ENCODE results near the gene ACOXL. TPM values are rescaled to one million over a fixed set of nuclear protein-coding genes. Genes with fewer than 3 reads are reported as not detected.
"Not testable (repeated sequence)": the region's sequence is repeated elsewhere in the genome, so short reads cannot be mapped to it uniquely, and the experiment has no call there.

The ACOXL gene
- 0.20 TPM in 1 of 2 replicates, not detected in the other for total RNA-seq

DNA sequence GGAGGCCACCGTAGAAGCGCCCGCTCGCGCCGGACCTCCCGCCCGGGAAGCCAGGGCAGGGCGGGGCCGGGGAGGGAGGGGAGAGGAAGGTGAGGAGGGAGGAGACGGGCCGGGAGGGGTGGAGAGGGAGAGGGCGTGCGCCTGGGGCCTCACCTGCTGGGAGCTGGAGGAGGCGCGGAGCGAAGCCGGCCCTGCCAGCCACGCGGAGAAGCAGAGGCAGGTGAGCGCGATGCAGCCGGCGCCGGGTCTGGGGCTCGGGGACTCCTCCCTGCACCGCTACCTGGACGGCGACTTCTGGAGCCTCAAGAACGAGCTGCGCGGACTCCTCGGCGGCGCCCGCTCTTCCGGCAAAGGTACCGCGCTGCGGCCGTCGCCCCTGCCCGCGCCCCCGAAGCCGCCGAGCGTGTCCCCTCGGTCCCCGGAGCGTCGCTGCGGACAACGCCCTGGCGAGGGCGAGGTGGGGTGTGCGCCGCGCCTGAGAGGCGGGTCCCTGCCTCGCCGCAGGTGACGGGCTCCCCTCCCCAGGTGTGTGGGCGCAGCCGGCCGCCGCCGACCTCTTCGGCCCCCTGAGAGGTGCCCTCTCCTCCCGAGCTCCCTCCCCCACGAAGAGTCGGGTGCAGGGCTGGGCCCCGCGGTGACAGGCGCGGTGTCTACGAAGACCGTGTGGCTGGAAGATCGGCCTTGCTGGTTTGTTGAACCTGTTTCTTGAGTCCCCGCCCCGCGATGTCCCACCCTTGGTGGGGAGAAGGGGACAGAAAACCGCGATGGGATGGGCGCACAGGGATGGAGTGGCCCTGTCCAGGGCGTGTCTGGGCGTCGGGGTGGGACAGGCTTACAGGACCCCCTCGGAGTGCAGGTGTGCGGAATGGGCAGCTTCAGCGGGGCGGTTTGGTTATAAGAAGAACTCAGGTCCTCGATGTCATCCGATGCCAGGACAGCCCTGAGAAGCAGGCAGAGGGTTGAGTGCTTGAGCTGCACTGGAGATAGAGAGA, at the start of gene ACOXL:
ACOXL (plus strand) TSS at position 152 of the 992 bp plus-strand sequence. CDS start 35,817 bp downstream, outside the sequence.
- H3K4me3 Mint-ChIP-seq, result peak within 1 kb of the TSS; percentile 62
- H3K36me3 Mint-ChIP-seq (ENCODE audit: low read depth), result no peaks in the 10 kb centered on the region
- intact Hi-C loops (cut with micrococcal nuclease), result no loop called here
- ATAC-seq (ENCODE audit: low read depth), result peak; percentile 28
- H3K4me1 Mint-ChIP-seq, result peaks cover 19% of the 10 kb centered on the region
- no peak within 1 kb of the TSS for H3K27ac Mint-ChIP-seq
- no peak for DNase-seq
- TF ChIP-seq, protein P1, sequence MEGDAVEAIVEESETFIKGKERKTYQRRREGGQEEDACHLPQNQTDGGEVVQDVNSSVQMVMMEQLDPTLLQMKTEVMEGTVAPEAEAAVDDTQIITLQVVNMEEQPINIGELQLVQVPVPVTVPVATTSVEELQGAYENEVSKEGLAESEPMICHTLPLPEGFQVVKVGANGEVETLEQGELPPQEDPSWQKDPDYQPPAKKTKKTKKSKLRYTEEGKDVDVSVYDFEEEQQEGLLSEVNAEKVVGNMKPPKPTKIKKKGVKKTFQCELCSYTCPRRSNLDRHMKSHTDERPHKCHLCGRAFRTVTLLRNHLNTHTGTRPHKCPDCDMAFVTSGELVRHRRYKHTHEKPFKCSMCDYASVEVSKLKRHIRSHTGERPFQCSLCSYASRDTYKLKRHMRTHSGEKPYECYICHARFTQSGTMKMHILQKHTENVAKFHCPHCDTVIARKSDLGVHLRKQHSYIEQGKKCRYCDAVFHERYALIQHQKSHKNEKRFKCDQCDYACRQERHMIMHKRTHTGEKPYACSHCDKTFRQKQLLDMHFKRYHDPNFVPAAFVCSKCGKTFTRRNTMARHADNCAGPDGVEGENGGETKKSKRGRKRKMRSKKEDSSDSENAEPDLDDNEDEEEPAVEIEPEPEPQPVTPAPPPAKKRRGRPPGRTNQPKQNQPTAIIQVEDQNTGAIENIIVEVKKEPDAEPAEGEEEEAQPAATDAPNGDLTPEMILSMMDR (IDR thresholded peaks at IDR 0.05), result no peak
- POLR2A ChIA-PET, result no interaction called here
- no peaks in the 10 kb centered on the region for H3K9me3 Mint-ChIP-seq
- CTCF ChIA-PET, result no interaction called here
- H3K27me3 Mint-ChIP-seq, result peaks cover 66% of the 10 kb centered on the region

DNA sequence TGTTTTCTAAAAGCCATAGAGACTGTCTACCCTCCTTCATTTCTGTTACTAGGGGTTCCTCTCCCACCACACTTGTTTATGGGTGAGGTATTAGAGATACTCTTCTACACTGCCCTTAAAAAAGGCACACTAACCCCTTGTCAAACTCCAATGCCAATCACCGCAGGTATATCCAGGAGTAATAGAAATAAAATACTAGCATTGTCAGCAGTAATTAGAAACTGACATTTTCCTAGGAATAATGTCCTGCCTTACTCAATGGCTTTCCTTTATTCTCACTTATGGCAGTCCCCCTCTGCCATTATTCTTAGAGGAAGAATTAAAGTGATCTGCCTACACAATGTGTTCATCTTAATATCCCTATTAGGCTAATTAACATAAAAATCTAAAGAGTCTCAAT, 49.5 kb upstream of the ACOXL start:
- H3K36me3 Mint-ChIP-seq (ENCODE audit: low read depth), result peaks cover 5% of the 10 kb centered on the region
- POLR2A ChIA-PET, result no interaction called here
- no peak for DNase-seq
- no peaks in the 10 kb centered on the region for H3K27me3 Mint-ChIP-seq
- H3K4me1 Mint-ChIP-seq, result peaks cover 12% of the 10 kb centered on the region
- no peak overlapping the region for H3K4me3 Mint-ChIP-seq
- H3K9me3 Mint-ChIP-seq, result peaks cover 5% of the 10 kb centered on the region
- H3K27ac Mint-ChIP-seq, result no peak overlapping the region
- CTCF ChIA-PET, result no interaction called here
- no peak for ATAC-seq (ENCODE audit: low read depth)
- TF ChIP-seq, protein P1 (IDR thresholded peaks at IDR 0.05), result no peak
- intact Hi-C loops (cut with micrococcal nuclease), result no loop called here

DNA sequence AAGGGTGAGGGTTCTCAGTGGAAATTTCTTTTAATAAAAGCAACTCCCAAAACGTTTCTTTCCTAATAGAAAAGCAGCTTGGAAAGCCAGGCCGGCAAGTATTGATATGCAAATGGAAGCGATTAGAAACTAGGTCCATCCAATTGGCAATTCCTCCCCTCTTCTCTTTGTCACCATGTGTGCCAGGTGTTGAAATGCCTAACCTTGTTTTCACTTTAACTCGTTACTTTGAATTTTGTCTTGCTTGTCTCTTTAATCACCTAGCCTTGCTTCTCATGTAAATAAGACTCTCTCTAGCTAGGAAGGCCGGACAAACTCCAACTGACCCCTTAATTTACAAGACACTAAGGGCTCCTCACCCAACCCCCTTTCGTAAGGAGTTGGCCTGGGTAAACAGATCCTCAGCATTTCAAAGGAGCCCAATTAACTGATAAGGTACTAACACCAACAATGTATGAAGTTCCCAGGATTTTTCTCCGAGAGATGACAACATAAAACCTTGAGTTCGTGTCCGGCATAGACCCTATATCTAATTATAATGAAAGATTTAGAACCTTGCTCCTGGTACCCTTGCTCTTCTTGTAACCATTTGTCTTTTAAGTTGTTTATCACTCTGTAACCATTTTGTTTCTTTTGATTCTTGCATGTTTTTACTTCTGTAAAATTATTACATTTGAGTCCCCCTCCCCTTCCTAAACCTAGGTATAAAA, 44.4 kb upstream of the ACOXL start:
- H3K27ac Mint-ChIP-seq; DNase-seq; H3K4me3 Mint-ChIP-seq; H3K9me3 Mint-ChIP-seq; H3K36me3 Mint-ChIP-seq (ENCODE audit: low read depth); H3K4me1 Mint-ChIP-seq; intact Hi-C loops (cut with micrococcal nuclease); CTCF ChIA-PET; ATAC-seq (ENCODE audit: low read depth); POLR2A ChIA-PET: not testable (repeated sequence)
- H3K27me3 Mint-ChIP-seq, result peaks cover 18% of the 10 kb centered on the region

DNA sequence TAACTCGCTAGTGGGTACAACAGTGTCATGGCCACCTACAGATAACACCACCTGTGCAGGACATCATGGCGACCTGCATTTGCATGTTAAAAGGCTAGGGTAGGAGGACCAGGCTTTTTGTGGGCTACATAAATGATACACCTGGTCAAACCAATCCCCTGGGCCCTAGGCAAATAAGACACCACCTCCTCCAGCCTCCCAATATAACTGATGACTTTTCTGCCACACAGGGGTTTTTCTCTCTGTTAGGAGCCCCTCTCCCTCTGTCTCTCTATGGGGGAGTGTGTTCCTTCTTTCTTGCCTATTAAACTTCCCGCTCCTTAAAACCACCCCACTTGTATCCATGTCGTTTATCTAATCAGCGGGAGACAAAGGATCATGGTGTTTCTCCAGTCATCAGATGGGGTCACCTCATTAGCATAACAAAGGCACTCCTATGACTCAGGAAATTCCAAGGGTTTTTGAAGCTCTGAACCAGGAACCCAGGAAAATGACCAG, 43.7 kb upstream of the ACOXL start:
- intact Hi-C loops (cut with micrococcal nuclease), result no loop called here
- ATAC-seq (ENCODE audit: low read depth) (no peak), DNase-seq (no peak)
- H3K36me3 Mint-ChIP-seq (ENCODE audit: low read depth), result no peaks in the 10 kb centered on the region
- no peaks in the 10 kb centered on the region for H3K4me1 Mint-ChIP-seq
- H3K9me3 Mint-ChIP-seq, result peaks cover 6% of the 10 kb centered on the region
- ChIA-PET CTCF (no interaction called here), POLR2A (no interaction called here)
- peaks cover 20% of the 10 kb centered on the region for H3K27me3 Mint-ChIP-seq
- no peak overlapping the region for H3K27ac Mint-ChIP-seq
- no peak overlapping the region for H3K4me3 Mint-ChIP-seq
- TF ChIP-seq, protein P1 (IDR thresholded peaks at IDR 0.05), result no peak

DNA sequence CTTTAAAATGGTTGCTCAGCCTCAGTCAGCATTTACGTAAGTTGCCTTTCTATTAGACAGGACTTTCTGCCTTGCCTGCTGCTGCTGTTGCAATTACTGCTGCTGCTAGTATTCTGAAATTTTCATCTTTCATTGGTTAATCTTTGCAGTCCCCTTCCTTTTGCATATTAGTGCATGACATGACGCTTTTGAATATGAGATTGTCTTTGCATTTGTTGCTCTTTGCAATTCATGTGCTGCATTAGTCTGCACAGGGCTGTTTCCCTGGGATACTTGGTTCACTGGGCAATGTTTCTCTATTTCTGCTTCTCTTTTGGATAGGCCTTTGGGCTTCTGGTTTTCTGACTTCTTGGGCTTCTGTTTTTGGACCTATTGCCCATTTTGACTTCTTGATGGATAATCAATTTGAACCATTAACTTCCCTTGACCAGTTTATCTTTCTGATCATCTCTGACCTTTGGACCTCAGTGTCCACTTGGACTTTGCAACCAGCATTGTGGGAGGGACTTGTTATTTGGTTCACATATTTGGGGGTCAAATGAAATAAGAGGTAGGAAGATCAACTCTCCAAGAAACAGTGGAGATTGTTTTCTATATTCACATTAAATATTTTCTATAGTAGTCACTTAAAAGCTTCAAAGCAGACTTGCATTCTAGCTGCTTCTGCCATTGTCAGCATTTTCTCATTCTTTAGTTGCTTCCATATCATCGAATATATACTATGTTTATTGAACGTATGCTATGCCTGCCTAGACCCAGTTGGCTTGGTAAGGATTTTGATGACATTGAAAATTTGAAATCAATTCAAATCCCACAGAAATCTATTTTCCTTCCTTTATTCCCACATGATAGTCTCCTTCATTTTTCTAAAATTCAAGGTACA, 42.0 kb upstream of the ACOXL start:
- Mint-ChIP-seq H3K4me3 (no peak overlapping the region), H3K27ac (no peak overlapping the region), H3K9me3 (peaks cover 6% of the 10 kb centered on the region), H3K27me3 (peaks cover 20% of the 10 kb centered on the region), H3K4me1 (no peaks in the 10 kb centered on the region), H3K36me3 (ENCODE audit: low read depth) (no peaks in the 10 kb centered on the region)
- ATAC-seq (ENCODE audit: low read depth), result no peak
- intact Hi-C loops (cut with micrococcal nuclease), result no loop called here
- no peak for DNase-seq
- ChIA-PET CTCF (no interaction called here), POLR2A (no interaction called here)
- TF ChIP-seq, protein P1 (IDR thresholded peaks at IDR 0.05), result no peak
